ENCODE measurements around the gene GIT1. TPM values are rescaled to one million over a fixed set of nuclear protein-coding genes. Genes with fewer than 3 reads are reported as not detected.

Gene GIT1
- total and polyA plus RNA-seq, 4 experiments from 2014 or later, result 4.2 to 82.8 (median 51.9) TPM

DNA sequence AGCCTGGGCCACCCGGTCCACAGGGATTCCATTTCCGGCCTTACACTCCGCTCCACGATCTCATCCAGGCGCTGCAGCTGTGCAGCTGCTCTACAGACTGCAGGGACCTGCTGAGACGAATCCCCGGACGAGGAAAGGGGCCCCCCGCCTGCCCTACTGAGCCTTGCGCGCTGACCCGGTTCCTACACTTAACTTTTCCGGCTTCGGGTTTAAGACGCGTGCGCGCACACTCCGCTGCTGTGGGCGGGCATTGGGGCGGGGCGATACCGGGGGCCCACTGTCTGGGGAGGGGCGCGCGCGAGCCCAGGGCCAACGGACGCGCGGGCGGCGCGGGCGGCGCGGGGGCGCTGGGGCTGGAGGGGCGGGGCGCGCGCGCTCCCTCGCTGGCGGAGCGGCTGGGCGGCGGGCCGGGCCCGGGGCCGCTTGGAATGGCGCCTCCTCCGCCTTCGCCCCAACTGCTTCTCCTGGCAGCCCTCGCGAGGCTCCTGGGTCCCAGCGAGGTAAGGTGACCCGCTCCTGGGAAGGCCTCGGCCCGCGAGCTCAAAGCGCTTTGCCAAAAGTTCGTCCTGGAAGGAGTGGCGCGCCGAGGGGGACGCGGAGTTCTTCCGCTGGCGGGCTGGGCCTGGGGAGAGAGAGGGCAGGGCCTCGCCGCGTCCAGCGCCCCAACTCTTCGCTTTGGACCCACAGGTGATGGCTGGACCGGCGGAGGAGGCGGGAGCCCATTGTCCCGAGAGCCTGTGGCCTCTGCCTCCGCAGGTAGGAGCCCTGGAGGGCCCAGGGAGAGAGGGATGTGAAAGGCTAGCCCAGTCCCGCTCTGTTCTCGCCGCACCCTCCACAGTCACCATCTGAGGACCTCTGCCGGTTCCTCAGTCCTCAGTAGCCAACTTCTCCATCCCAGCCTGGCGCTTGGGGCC is 20.9 kb downstream of the GIT1 start, which contains the start of gene TP53I13:
TSS of gene TP53I13 (plus strand) at position 371 of the 914 bp plus-strand sequence. CDS start at position 429, 58 bp downstream.
- H3K4me1 Mint-ChIP-seq, result peaks cover 23 to 55% (median 34%) of the 10 kb centered on the region in 4 donors
- POLR2A ChIA-PET (ENCODE audit: partially characterized antibody), result interaction anchor here (0.6 to 10.2 kb wide), 21 partner anchors 8 to 723 kb away, joined by 3 to 119 read pairs (median 5); partner anchors contain the start of genes ANKRD13B, BLMH, GIT1 and SSH2
- Histone ChIP-seq H3K27ac (ENCODE audit: low read depth, low read length) (peak within 1 kb of the TSS; percentile 61), H3K9me3 (ENCODE audit: control insufficient read depth in 1 of 2, low read length in 2 of 2) (no peaks in the 10 kb centered on the region), H3K4me1 (ENCODE audit: insufficient read depth, low read length) (peaks cover 31% of the 10 kb centered on the region), H3K27me3 (ENCODE audit: insufficient read depth, low read length) (no peaks in the 10 kb centered on the region), H3K36me3 (ENCODE audit: insufficient read depth, low read length) (no peaks in the 10 kb centered on the region), H3K4me3 (ENCODE audit: low read length in 2 of 2) (peak within 1 kb of the TSS; percentile 58 to 83)
- H3K36me3 Mint-ChIP-seq, result peaks cover 0 to 14% of the 10 kb centered on the region in 2 donors
- peak within 1 kb of the TSS; percentile 92 to 98 (median 96) for H3K4me3 Mint-ChIP-seq
- peak; percentile 78 to 86 (median 83) for DNase-seq
- intact Hi-C loops (cut with micrococcal nuclease), result loop anchor here (1.0 to 5.0 kb wide), 6 partner anchors 12 to 276 kb away; partner anchors contain the start of genes GIT1, NUFIP2 and TAOK1
- H3K27ac Mint-ChIP-seq, result peak within 1 kb of the TSS; percentile 92 to 98 (median 95)
- CTCF ChIA-PET (ENCODE audit: partially characterized antibody), result interaction anchor here (0.8 to 28.5 kb wide), 9 partner anchors 11 to 363 kb away, joined by 3 to 523 read pairs (median 6); partner anchors contain the start of genes ANKRD13B, CORO6 and SSH2
- no peaks in the 10 kb centered on the region for H3K9me3 Mint-ChIP-seq
- H3K27me3 Mint-ChIP-seq, result no peaks in the 10 kb centered on the region

DNA sequence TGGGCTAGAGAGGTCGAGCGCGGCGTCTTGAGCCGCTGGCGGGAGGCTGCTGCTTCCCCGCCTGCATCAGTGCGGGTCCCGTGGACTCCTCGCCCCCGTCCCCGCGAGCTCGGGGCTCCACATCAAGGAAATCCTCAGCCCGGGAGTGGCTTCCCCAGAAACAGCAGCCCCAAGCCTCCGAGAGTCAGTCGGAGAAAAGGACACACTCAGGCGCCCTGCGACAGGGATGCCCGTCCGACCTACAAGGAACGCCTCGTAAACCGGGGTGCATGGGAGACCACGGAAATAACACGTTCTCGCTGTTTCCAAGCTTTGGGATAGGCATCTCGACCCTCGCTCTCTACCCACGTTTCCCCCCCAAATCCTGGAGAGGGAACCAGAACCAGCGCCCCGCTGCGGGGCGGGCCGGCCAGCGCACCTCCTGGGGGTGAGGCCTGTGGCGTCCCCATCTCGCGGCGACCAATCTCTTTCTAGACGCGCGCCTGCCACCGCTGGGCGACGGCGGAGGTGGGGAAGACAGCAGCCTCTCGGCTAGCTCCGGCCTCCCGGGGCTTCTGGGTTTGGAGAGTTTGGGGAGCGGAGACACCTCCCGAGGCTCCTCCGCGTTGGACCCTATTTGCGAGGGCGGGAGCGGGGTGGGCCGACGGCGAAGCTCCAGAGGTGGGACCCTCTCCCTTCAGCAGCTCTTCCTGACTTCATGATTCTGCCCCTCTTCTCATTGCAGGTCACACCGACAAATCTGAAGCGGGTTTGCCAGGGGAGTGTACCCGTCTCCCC is 21.7 kb downstream of the GIT1 start:
- Mint-ChIP-seq H3K9me3 (no peaks in the 10 kb centered on the region), H3K27me3 (no peaks in the 10 kb centered on the region), H3K36me3 (peaks cover 0 to 13% of the 10 kb centered on the region in 2 donors), H3K4me1 (peaks cover 25 to 59% (median 36%) of the 10 kb centered on the region in 4 donors), H3K27ac (peak overlapping the region; percentile 92 to 98 (median 95)), H3K4me3 (peak overlapping the region; percentile 92 to 98 (median 96))
- Histone ChIP-seq H3K27me3 (ENCODE audit: insufficient read depth, low read length) (no peaks in the 10 kb centered on the region), H3K36me3 (ENCODE audit: insufficient read depth, low read length) (no peaks in the 10 kb centered on the region), H3K9me3 (ENCODE audit: control insufficient read depth in 1 of 2, low read length in 2 of 2) (no peaks in the 10 kb centered on the region), H3K4me1 (ENCODE audit: insufficient read depth, low read length) (peaks cover 31% of the 10 kb centered on the region), H3K4me3 (ENCODE audit: low read length in 2 of 2) (peak overlapping the region; percentile 58 to 83), H3K27ac (ENCODE audit: low read depth, low read length) (peak overlapping the region; percentile 61)
- ChIA-PET POLR2A (ENCODE audit: partially characterized antibody) (interaction anchor here (0.6 to 10.2 kb wide), 21 partner anchors 9 to 724 kb away, joined by 3 to 119 read pairs (median 5); partner anchors contain the start of genes ANKRD13B, BLMH, GIT1 and SSH2), CTCF (ENCODE audit: partially characterized antibody) (interaction anchor here (0.8 to 28.5 kb wide), 7 partner anchors 11 to 362 kb away, joined by 3 to 523 read pairs (median 6); partner anchors contain the start of genes ANKRD13B, CORO6 and SSH2)
- peak; percentile 74 to 80 (median 76) for DNase-seq
- intact Hi-C loops (cut with micrococcal nuclease), result loop anchor here (1.0 to 5.0 kb wide), 6 partner anchors 13 to 275 kb away; partner anchors contain the start of genes GIT1, NUFIP2 and TAOK1

DNA sequence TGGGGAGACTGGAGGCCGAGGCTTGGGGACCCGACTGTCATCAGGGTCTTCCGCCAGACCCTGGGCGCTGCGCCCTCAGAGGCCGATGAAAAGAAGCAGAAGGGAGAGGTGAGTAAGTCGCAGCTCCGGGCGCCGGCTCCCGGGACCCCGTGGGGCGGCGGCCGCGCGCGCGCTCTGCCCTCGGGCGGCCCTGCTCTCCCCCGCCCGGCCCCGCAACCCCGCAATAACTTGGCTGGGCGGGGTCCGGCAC is 22.2 kb downstream of the GIT1 start:
- DNase-seq, result no peak
- Mint-ChIP-seq H3K4me3 (peak overlapping the region; percentile 80 to 98 (median 96)), H3K9me3 (no peaks in the 10 kb centered on the region), H3K27ac (peak overlapping the region in 5 of 7 donors; percentile 29 to 98 (median 68)), H3K27me3 (no peaks in the 10 kb centered on the region), H3K4me1 (peaks cover 25 to 65% (median 41%) of the 10 kb centered on the region in 4 donors), H3K36me3 (peaks cover under 1 to 13% of the 10 kb centered on the region in 2 donors)
- Histone ChIP-seq H3K27me3 (ENCODE audit: insufficient read depth, low read length) (no peaks in the 10 kb centered on the region), H3K36me3 (ENCODE audit: insufficient read depth, low read length) (no peaks in the 10 kb centered on the region), H3K4me1 (ENCODE audit: insufficient read depth, low read length) (peaks cover 31% of the 10 kb centered on the region), H3K9me3 (ENCODE audit: control insufficient read depth in 1 of 2, low read length in 2 of 2) (no peaks in the 10 kb centered on the region), H3K4me3 (ENCODE audit: low read length in 2 of 2) (peak overlapping the region; percentile 58 to 83), H3K27ac (ENCODE audit: low read depth, low read length) (peak overlapping the region; percentile 61)
- POLR2A ChIA-PET (ENCODE audit: partially characterized antibody), result interaction anchor here (0.7 to 10.2 kb wide), 19 partner anchors 10 to 1257 kb away, joined by 3 to 119 read pairs (median 9); partner anchors contain the start of genes ANKRD13B, CRLF3, GIT1 and SSH2
- intact Hi-C loops (cut with micrococcal nuclease), result loop anchor here (5.0 kb wide), 2 partner anchors 195 to 275 kb away; partner anchors contain the start of gene NUFIP2
- CTCF ChIA-PET (ENCODE audit: partially characterized antibody), result interaction anchor here (2.5 to 28.5 kb wide), 4 partner anchors 13 to 197 kb away, joined by 13 to 523 read pairs (median 35); partner anchors contain the start of genes ANKRD13B and CORO6

DNA sequence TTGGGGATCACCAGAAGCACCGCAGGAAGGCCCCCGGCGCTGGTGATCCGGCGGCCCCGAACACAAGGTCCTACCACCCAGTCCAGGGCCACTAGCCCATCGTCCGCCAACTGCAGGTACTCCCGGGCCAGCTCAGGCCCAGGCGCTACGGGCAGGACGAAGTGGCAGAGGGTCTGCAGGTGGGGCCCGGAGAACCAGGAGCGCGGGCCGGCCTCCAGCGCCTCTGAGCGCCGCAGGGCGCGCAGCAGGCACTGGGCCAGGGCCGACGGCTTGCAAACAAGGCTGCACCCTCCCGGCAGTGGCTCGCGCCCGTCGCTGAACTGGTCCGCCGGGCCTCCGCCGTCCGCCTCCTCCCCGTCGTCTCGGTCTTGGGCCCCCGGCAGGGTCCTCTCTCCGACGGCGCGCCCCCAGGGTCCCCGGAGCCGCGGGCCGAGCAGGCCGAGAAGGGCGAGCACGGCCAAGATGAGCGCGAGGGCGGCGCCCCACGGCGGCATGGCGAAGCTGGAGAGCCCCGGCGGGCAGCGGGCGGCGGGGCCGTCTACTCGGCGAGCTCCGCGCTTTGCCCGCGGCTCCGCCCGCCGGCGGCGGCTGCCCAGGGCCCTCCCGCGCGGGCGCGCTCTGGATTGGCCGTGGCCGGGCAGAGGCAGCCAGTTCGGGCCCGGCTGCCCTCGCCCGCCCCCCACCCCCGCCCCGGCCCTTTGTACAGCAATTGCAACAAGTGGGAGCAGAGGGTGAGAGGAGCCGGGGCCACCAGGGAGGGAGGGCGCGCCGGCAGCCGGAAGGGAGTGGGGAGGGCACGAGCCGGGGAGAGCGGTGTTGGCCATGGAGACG is 22.8 kb downstream of the GIT1 start, which contains the start of gene ABHD15:
TSS of gene ABHD15 (minus strand) at position 565 of the 831 bp plus-strand sequence. CDS start at position 494, 71 bp downstream.
- intact Hi-C loops (cut with micrococcal nuclease), result loop anchor here (5.0 kb wide), 2 partner anchors 196 to 274 kb away; partner anchors contain the start of gene NUFIP2
- Mint-ChIP-seq H3K27ac (peak within 1 kb of the TSS; percentile 87 to 98 (median 93)), H3K4me3 (peak within 1 kb of the TSS; percentile 92 to 98 (median 96)), H3K27me3 (no peaks in the 10 kb centered on the region), H3K9me3 (no peaks in the 10 kb centered on the region), H3K4me1 (peaks cover 30 to 69% (median 46%) of the 10 kb centered on the region in 4 donors), H3K36me3 (peaks cover 6 to 18% of the 10 kb centered on the region in 2 donors)
- Histone ChIP-seq H3K27ac (ENCODE audit: low read depth, low read length) (peak within 1 kb of the TSS; percentile 61), H3K9me3 (ENCODE audit: control insufficient read depth in 1 of 2, low read length in 2 of 2) (no peaks in the 10 kb centered on the region), H3K36me3 (ENCODE audit: insufficient read depth, low read length) (peaks cover 5% of the 10 kb centered on the region), H3K4me3 (ENCODE audit: low read length in 2 of 2) (peak within 1 kb of the TSS; percentile 58 to 83), H3K27me3 (ENCODE audit: insufficient read depth, low read length) (no peaks in the 10 kb centered on the region), H3K4me1 (ENCODE audit: insufficient read depth, low read length) (peaks cover 35% of the 10 kb centered on the region)
- peak; percentile 58 to 74 (median 61) for DNase-seq
- ChIA-PET CTCF (ENCODE audit: partially characterized antibody) (interaction anchor here (1.0 to 28.5 kb wide), 5 partner anchors 11 to 197 kb away, joined by 4 to 523 read pairs (median 13); partner anchors contain the start of genes ANKRD13B and CORO6), POLR2A (ENCODE audit: partially characterized antibody) (interaction anchor here (0.6 to 10.2 kb wide), 25 partner anchors 10 to 1257 kb away, joined by 3 to 119 read pairs (median 5); partner anchors contain the start of genes ANKRD13B, CRLF3, GIT1 and NUFIP2)

DNA sequence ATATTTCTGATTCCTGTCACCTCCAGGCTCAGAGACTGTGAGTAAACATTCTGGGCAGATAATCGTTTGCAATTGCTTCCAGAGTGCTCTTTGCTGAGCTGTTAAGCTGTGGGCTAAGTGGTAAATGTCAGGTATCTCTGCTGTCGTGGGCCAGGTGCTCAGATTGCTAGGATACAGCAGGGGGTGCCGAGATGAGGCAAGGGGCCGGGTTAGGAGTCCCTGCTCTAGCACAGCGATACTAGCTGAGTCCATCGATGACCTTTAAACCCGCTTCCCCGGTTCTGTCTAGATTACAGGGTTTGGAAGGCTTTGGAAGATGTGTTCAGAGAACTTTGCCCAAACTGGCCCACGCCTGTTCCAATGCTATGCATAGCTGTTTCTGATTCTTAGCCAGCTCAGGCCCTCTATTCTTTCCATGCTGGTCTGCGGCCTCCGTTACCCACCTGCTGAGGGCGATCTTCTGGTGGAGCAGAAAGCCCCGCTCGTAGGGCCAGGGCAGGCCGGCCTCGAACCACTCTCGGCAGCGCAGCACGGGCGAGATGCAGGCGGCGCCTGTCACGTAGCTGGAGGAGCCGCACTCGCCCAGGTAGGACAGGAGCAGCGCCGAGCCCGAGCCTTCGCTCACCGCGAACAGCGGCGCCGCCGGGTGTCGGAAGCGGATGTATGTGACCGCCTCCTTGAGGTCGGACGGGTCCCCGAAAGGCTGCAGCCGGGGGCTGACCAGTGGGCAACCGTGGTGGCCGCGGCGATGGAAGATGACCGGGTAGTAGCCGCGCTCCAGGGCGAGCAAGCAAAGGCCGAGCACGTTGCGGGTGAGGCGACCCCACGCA is 23.6 kb downstream of the GIT1 start:
- H3K4me1 ChIP-seq (ENCODE audit: insufficient read depth, low read length), result peaks cover 42% of the 10 kb centered on the region
- ChIA-PET POLR2A (ENCODE audit: partially characterized antibody) (interaction anchor here (0.6 to 10.2 kb wide), 19 partner anchors 9 to 1258 kb away, joined by 3 to 119 read pairs (median 5); partner anchors contain the start of genes ANKRD13B, CRLF3, GIT1 and NUFIP2), CTCF (ENCODE audit: partially characterized antibody) (interaction anchor here (1.0 to 28.5 kb wide), 5 partner anchors 11 to 196 kb away, joined by 3 to 523 read pairs (median 7); partner anchors contain the start of gene CORO6)
- no peaks in the 10 kb centered on the region for H3K9me3 ChIP-seq (ENCODE audit: control insufficient read depth in 1 of 2, low read length in 2 of 2)
- Mint-ChIP-seq H3K27ac (peak overlapping the region; percentile 86 to 95 (median 93)), H3K36me3 (peaks cover 6 to 19% of the 10 kb centered on the region in 2 donors), H3K4me3 (peak overlapping the region; percentile 91 to 95 (median 92)), H3K4me1 (peaks cover 28 to 64% (median 44%) of the 10 kb centered on the region in 4 donors), H3K9me3 (no peaks in the 10 kb centered on the region), H3K27me3 (no peaks in the 10 kb centered on the region)
- peak overlapping the region; percentile 53 for H3K27ac ChIP-seq (ENCODE audit: low read depth, low read length)
- peaks cover 9% of the 10 kb centered on the region for H3K36me3 ChIP-seq (ENCODE audit: insufficient read depth, low read length)
- no peaks in the 10 kb centered on the region for H3K27me3 ChIP-seq (ENCODE audit: insufficient read depth, low read length)
- peak overlapping the region; percentile 32 to 80 for H3K4me3 ChIP-seq (ENCODE audit: low read length in 2 of 2)
- DNase-seq, result peak; percentile 58 to 65 (median 62)
- intact Hi-C loops (cut with micrococcal nuclease), result loop anchor here (5.0 kb wide), 2 partner anchors 196 to 274 kb away; partner anchors contain the start of gene NUFIP2

Measured in CD4-positive, alpha-beta memory T cell (primary cell).